SH-SY5Y (cell line): ENCODE measurements around the gene TGM1.

Experiments
- GATA2 ChIP-seq: IDR thresholded peaks from 2 replicates; pipeline ENCODE4 v1.6.1; 2011; ENCODE audit warnings: mild to moderate bottlenecking, low read depth, low read length
- GATA3 ChIP-seq: IDR thresholded peaks from 2 replicates; pipeline ENCODE4 v1.6.1; 2011; ENCODE audit warnings: low read depth, mild to moderate bottlenecking, low read length, moderate library complexity

DNA sequence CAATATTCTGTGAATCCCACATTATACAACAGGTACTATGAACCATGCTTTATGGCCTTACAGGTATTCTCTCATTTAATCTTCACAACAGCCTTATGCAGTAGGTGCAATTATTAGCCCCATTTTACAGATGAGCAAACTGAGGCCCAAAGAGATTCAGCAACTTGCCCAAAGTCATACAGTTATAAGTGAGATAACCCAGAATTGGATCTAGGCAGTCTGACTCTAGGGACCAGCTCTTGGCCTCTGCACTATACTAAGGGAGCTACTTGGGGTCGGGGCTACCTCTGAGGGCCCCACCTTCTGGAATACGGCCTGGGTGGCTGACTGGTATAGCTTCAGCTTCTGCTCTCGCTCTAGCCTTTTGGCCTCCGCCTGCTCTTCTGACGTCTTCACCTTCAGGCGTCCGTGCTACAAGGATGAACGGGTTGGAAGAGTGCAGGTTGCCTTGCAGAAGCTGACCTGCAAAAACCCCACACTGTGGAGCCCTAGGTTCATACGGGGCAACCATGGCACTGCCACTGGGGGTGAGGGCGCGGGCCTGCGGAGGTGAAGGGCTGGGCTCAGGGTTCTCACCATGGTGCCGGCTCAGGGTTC is 7.7 kb upstream of the TGM1 start:
- TF ChIP-seq GATA3 (no peak), GATA2 (no peak)
